ENCODE results near the gene ADGRE1. TPM values are rescaled to one million over a fixed set of nuclear protein-coding genes. Genes with fewer than 3 reads are reported as not detected.

The ADGRE1 gene
- total RNA-seq, 2 experiments from 2014 or later, result 1.2 to 1.6 TPM

DNA sequence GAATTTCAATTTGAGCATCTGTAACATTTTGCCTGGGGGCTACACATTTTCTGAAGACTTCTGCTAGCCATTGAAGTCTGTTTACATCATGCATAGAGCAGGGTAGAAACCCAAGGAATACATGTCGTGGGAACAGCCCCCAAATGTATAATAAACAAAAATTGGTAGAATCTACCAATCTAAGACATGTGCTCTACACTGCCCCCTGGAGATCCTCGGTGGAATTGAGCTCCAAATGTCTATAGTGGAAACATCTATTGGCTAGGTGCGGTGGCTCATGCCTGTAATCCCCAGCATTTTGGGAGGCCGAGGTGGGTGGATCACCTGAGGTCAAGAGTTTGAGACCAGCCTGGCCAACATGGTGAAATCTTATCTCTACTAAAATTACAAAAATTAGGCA is 76.6 kb downstream of the ADGRE1 start:
- POLR2A ChIA-PET, result no interaction called here
- no peaks in the 10 kb centered on the region for H3K4me1 Mint-ChIP-seq (ENCODE audit: low read depth)
- H3K36me3 Mint-ChIP-seq (ENCODE audit: low read depth), result no peaks in the 10 kb centered on the region
- DNase-seq, result peak; percentile 65
- no peak overlapping the region for H3K27ac Mint-ChIP-seq
- TF ChIP-seq, protein P1, sequence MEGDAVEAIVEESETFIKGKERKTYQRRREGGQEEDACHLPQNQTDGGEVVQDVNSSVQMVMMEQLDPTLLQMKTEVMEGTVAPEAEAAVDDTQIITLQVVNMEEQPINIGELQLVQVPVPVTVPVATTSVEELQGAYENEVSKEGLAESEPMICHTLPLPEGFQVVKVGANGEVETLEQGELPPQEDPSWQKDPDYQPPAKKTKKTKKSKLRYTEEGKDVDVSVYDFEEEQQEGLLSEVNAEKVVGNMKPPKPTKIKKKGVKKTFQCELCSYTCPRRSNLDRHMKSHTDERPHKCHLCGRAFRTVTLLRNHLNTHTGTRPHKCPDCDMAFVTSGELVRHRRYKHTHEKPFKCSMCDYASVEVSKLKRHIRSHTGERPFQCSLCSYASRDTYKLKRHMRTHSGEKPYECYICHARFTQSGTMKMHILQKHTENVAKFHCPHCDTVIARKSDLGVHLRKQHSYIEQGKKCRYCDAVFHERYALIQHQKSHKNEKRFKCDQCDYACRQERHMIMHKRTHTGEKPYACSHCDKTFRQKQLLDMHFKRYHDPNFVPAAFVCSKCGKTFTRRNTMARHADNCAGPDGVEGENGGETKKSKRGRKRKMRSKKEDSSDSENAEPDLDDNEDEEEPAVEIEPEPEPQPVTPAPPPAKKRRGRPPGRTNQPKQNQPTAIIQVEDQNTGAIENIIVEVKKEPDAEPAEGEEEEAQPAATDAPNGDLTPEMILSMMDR (IDR thresholded peaks at IDR 0.05), result peak; percentile 79
- CTCF ChIA-PET, result interaction anchor here (0.6 to 2.8 kb wide), 19 partner anchors 9 to 137 kb away, joined by 3 to 24 read pairs (median 4); no protein-coding TSS in a partner anchor
- H3K9me3 Mint-ChIP-seq, result peaks cover 2% of the 10 kb centered on the region
- no peak for ATAC-seq
- intact Hi-C loops (cut with micrococcal nuclease), result no loop called here
- H3K27me3 Mint-ChIP-seq, result no peaks in the 10 kb centered on the region
- no peak overlapping the region for H3K4me3 Mint-ChIP-seq

DNA sequence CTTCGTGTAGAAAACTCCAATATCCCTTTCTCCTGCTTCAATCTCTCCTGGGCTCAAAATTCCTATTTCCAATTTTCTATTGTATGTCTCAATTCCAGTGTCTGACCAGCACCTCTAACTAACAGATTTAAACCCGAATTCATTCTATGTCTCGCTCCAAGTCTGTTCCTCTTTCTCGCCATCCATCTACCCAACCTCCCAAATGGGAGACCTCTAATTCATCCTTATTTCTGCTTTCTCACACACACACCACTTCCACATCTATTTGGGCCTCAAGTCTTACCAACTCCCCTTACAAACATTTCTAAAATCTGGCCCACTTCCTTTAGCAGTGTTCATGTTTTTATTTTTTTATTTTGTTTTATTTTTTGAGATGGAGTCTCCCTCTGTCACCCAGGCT is 80.6 kb downstream of the ADGRE1 start:
- Mint-ChIP-seq H3K27me3 (no peaks in the 10 kb centered on the region), H3K27ac (no peak overlapping the region), H3K4me1 (ENCODE audit: low read depth) (peaks cover 5% of the 10 kb centered on the region), H3K36me3 (ENCODE audit: low read depth) (no peaks in the 10 kb centered on the region), H3K4me3 (no peak overlapping the region), H3K9me3 (peaks cover 6% of the 10 kb centered on the region)
- no peak for DNase-seq
- intact Hi-C loops (cut with micrococcal nuclease), result no loop called here
- ATAC-seq, result no peak
- CTCF ChIA-PET, result no interaction called here
- TF ChIP-seq, protein P1 (IDR thresholded peaks at IDR 0.05), result no peak
- POLR2A ChIA-PET, result no interaction called here

DNA sequence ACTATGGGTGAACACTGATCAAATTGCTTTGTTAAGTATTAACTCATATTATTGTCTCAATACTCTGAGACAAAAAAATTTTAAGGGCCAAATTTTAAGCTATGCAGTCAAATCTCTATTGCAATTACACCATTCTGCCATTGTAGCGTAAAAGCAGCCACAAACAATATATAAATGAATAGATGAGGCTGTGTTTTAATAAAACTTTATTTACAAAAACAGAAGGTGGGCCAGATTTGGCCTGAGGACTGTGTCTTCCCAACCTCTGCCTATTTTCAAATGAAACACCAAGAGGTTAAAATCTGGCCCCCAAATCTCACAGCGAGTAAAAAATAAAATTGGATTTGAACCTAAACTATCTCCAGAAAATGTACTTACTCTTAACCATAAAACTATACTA is 82.1 kb downstream of the ADGRE1 start:
- no peak overlapping the region for H3K4me3 Mint-ChIP-seq
- TF ChIP-seq, protein P1 (IDR thresholded peaks at IDR 0.05), result no peak
- peaks cover 6% of the 10 kb centered on the region for H3K9me3 Mint-ChIP-seq
- H3K36me3 Mint-ChIP-seq (ENCODE audit: low read depth), result no peaks in the 10 kb centered on the region
- H3K27ac Mint-ChIP-seq, result no peak overlapping the region
- CTCF ChIA-PET, result no interaction called here
- POLR2A ChIA-PET, result interaction anchor here (0.7 kb wide), 1 partner anchor 45 kb away, joined by 3 read pairs; no protein-coding TSS in a partner anchor
- no peak for ATAC-seq
- H3K4me1 Mint-ChIP-seq (ENCODE audit: low read depth), result peaks cover 5% of the 10 kb centered on the region
- intact Hi-C loops (cut with micrococcal nuclease), result no loop called here
- DNase-seq, result no peak
- no peaks in the 10 kb centered on the region for H3K27me3 Mint-ChIP-seq

DNA sequence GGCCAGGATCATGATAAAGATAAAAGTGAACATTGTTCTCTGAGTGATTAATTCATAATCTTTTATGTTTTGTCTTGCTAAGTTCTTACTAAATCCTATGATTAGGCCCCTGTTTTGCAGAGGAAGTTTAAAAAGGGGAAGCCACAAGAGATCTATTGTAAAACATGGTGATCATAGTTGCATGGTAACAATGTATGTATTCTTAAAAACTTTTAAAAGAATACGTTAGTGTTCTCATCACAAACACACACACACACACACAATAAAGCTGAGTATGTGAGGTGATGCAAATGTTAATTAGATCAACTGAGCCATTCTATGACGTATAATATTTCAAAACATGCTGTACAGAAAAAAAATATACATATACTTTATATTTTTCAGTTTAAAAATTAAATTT is 82.6 kb downstream of the ADGRE1 start:
- Mint-ChIP-seq H3K27me3 (no peaks in the 10 kb centered on the region), H3K4me1 (ENCODE audit: low read depth) (peaks cover 5% of the 10 kb centered on the region), H3K9me3 (peaks cover 6% of the 10 kb centered on the region), H3K27ac (no peak overlapping the region), H3K4me3 (no peak overlapping the region), H3K36me3 (ENCODE audit: low read depth) (no peaks in the 10 kb centered on the region)
- ATAC-seq (no peak), DNase-seq (no peak)
- CTCF ChIA-PET, result no interaction called here
- TF ChIP-seq, protein P1 (IDR thresholded peaks at IDR 0.05), result no peak
- POLR2A ChIA-PET, result interaction anchor here (0.7 kb wide), 1 partner anchor 45 kb away, joined by 3 read pairs; no protein-coding TSS in a partner anchor
- intact Hi-C loops (cut with micrococcal nuclease), result no loop called here

- intact Hi-C loops (cut with micrococcal nuclease), result no loop called here
- TF ChIP-seq, protein P1 (IDR thresholded peaks at IDR 0.05), result no peak
- Mint-ChIP-seq H3K27ac (no peak overlapping the region), H3K4me3 (no peak overlapping the region), H3K27me3 (no peaks in the 10 kb centered on the region), H3K4me1 (ENCODE audit: low read depth) (peaks cover 5% of the 10 kb centered on the region), H3K36me3 (ENCODE audit: low read depth) (no peaks in the 10 kb centered on the region), H3K9me3 (peaks cover 6% of the 10 kb centered on the region)
- CTCF ChIA-PET, result no interaction called here
- POLR2A ChIA-PET, result no interaction called here
- peak; percentile 37 for ATAC-seq
- peak; percentile 26 for DNase-seq
These were observed 83.1 kb downstream of the ADGRE1 start for GRCh38 chr19:6970443-6970842.

Measured in activated CD8-positive, alpha-beta T cell treated with anti-CD3 and anti-CD28 coated beads for 36 hours (primary cell).